ENCODE results near the gene C1QTNF1. TPM values are rescaled to one million over a fixed set of nuclear protein-coding genes. Genes with fewer than 3 reads are reported as not detected.
A peak's percentile ranks its signal among the peaks of the same experiment; 100 is the strongest.

The C1QTNF1 gene
- total and polyA plus RNA-seq, 2 donors (not counting 3 experiments of a cell fraction or from before 2014, with no cell fraction given), result 2.5 to 4.0 TPM

GRCh38 chr17:78986649-78987328, 37.2 kb upstream of the C1QTNF1 start:
- H3K9me3 ChIP-seq (replicated peaks; ENCODE audit: control insufficient read depth, insufficient read depth, low read length), result no peaks in the 10 kb centered on the region
- TF ChIP-seq POLR2AphosphoS5 (IDR thresholded peaks at IDR 0.05; ENCODE audit: insufficient read depth, low read depth, low read length), result peak; percentile 67
- no peak for TF ChIP-seq CTCF (IDR thresholded peaks at IDR 0.05; ENCODE audit: extremely low read depth in 1 of 2, insufficient read depth in 1 of 2, low read depth in 1 of 2, low read length in 2 of 2)
- no peak for TF ChIP-seq MYC (IDR thresholded peaks at IDR 0.05; ENCODE audit: low read depth, low read length)
- TF ChIP-seq GATA2 (IDR thresholded peaks at IDR 0.05; ENCODE audit: insufficient read depth, insufficient read length, low read depth, low read length), result no peak
- TF ChIP-seq MAX (IDR thresholded peaks at IDR 0.05; ENCODE audit: insufficient read depth, insufficient read length), result no peak
- TF ChIP-seq JUN (IDR thresholded peaks at IDR 0.05; ENCODE audit: borderline replicate concordance, insufficient read depth, insufficient read length, low read depth), result peak; percentile 79
- TF ChIP-seq POLR2A (IDR thresholded peaks at IDR 0.05; ENCODE audit: low read depth, low read length), result peak; percentile 67
- TF ChIP-seq FOS (IDR thresholded peaks at IDR 0.05; ENCODE audit: borderline replicate concordance, insufficient read depth, low read length), result peak; percentile 88
- TF ChIP-seq EZH2 (IDR thresholded peaks at IDR 0.05; ENCODE audit: borderline replicate concordance, low read depth, low read length, severe bottlenecking), result no peak
- DNase-seq (ENCODE audit: low read depth, low spot score) (peak; percentile 87), FAIRE-seq (peak; percentile 97)
- H3K4me1 ChIP-seq (ENCODE audit: control insufficient read depth, extremely low read depth, insufficient read depth, low read length), result peaks cover 28% of the 10 kb centered on the region
- H3K79me2 ChIP-seq (ENCODE audit: control insufficient read depth, insufficient read depth, low read length), result no peaks in the 10 kb centered on the region
- H4K20me1 ChIP-seq (replicated peaks; ENCODE audit: control insufficient read depth, extremely low read depth, insufficient read depth, low read length), result no peaks in the 10 kb centered on the region
- ChIA-PET CTCF (interaction anchor here (0.7 to 2.2 kb wide), 6 partner anchors 9 to 121 kb away, joined by 3 to 15 read pairs (median 6); no protein-coding TSS in a partner anchor), POLR2A (no interaction called here)
- TSS peak; percentile 83 for BruUV-seq (replicated peaks)
- H2AFZ ChIP-seq (ENCODE audit: low read depth, low read length), result peak overlapping the region; percentile 39
- peak overlapping the region; percentile 89 for H3K4me2 ChIP-seq (ENCODE audit: insufficient read depth, low read length)
- H3K9ac ChIP-seq (replicated peaks; ENCODE audit: extremely low read depth, insufficient read depth, low read length), result peak overlapping the region; percentile 70
- H3K27me3 ChIP-seq (ENCODE audit: control insufficient read depth in 2 of 2, insufficient read depth in 2 of 2, low read length in 2 of 2), result no peaks in the 10 kb centered on the region
- intact Hi-C loops (cut with micrococcal nuclease), result loop anchor here (1.0 to 2.0 kb wide), 2 partner anchors 23 to 56 kb away; partner anchors contain the start of gene CANT1
- dilution Hi-C loops (cut with MboI; ENCODE audit: extremely low pct_ligation_motif_present, low sequenced_read_pairs), result no loop called here
- no peaks in the 10 kb centered on the region for H3K9me1 ChIP-seq (replicated peaks; ENCODE audit: control insufficient read depth, extremely low read depth, insufficient read depth, low read length)
- peak overlapping the region; percentile 96 for H3K27ac ChIP-seq (ENCODE audit: insufficient read depth, low read depth, low read length)
- peak overlapping the region; percentile 0 to 49 (median 13) for H3K4me3 ChIP-seq (replicated peaks in 1 of 3; ENCODE audit: insufficient read depth in 1 of 3, low read depth in 1 of 3, low read length in 3 of 3)
- peaks cover 2 to 13% of the 10 kb centered on the region in 2 experiments for H3K36me3 ChIP-seq (ENCODE audit: control insufficient read depth in 2 of 2, extremely low read depth in 1 of 2, insufficient read depth in 2 of 2, low read length in 2 of 2)
